ENCODE measurements around the gene RENBP.

RENBP gene

GRCh38 chrX:153897899-153898298 is 46.5 kb downstream of the RENBP start:
- no peak overlapping the region for H3K4me3 ChIP-seq (ENCODE audit: low read depth, low read length)
- no peak for DNase-seq (ENCODE audit: low read depth)
- TF ChIP-seq CTCF (IDR thresholded peaks at IDR 0.05; ENCODE audit: insufficient read depth, low read depth, low read length, missing control alignments): no peak

GRCh38 chrX:153889123-153889522 is 55.3 kb downstream of the RENBP start:
- no peak overlapping the region for H3K4me3 ChIP-seq (ENCODE audit: low read depth, low read length)
- no peak for DNase-seq (ENCODE audit: low read depth)
- no peak for TF ChIP-seq CTCF (IDR thresholded peaks at IDR 0.05; ENCODE audit: insufficient read depth, low read depth, low read length, missing control alignments)

- TF ChIP-seq CTCF (IDR thresholded peaks at IDR 0.05; ENCODE audit: insufficient read depth, low read depth, low read length, missing control alignments): no peak
- no peak overlapping the region for H3K4me3 ChIP-seq (ENCODE audit: low read depth, low read length)
- DNase-seq (ENCODE audit: low read depth): no peak
Observed at GRCh38 chrX:153888344-153888743, 56.1 kb downstream of the RENBP start.

GRCh38 chrX:153887385-153887784 is 57.1 kb downstream of the RENBP start:
- no peak for TF ChIP-seq CTCF (IDR thresholded peaks at IDR 0.05; ENCODE audit: insufficient read depth, low read depth, low read length, missing control alignments)

GRCh38 chrX:153886915-153887314 is 57.5 kb downstream of the RENBP start:
- no peak for TF ChIP-seq CTCF (IDR thresholded peaks at IDR 0.05; ENCODE audit: insufficient read depth, low read depth, low read length, missing control alignments)
- no peak for DNase-seq (ENCODE audit: low read depth)

More at GRCh38 chrX:153887385-153887784, 57.1 kb downstream of the RENBP start:
- H3K4me3 ChIP-seq (ENCODE audit: low read depth, low read length): no peak overlapping the region
- DNase-seq (ENCODE audit: low read depth): no peak

GRCh38 chrX:153885968-153886903 is 58.2 kb downstream of the RENBP start, which contains the start of gene L1CAM:
TSS of gene L1CAM (minus strand) at chrX:153886173. CDS start at chrX:153875836, 10,337 bp downstream.
- DNase-seq (ENCODE audit: low read depth): no peak
- TF ChIP-seq CTCF (IDR thresholded peaks at IDR 0.05; ENCODE audit: insufficient read depth, low read depth, low read length, missing control alignments): no peak
- H3K4me3 ChIP-seq (ENCODE audit: low read depth, low read length): no peak within 1 kb of the TSS

More at GRCh38 chrX:153886915-153887314, 57.5 kb downstream of the RENBP start:
- no peak overlapping the region for H3K4me3 ChIP-seq (ENCODE audit: low read depth, low read length)
